D341Med (cell line): ENCODE data around the gene FSD2.
"Not testable (repeated sequence)": the region's sequence is repeated elsewhere in the genome, so short reads cannot be mapped to it uniquely, and the experiment has no call there.

Experiments used
- DNase-seq: peaks from one replicate; pipeline ENCODE4 v3.0.0; 2012; ENCODE audit warnings: low spot score

FSD2 gene

DNA sequence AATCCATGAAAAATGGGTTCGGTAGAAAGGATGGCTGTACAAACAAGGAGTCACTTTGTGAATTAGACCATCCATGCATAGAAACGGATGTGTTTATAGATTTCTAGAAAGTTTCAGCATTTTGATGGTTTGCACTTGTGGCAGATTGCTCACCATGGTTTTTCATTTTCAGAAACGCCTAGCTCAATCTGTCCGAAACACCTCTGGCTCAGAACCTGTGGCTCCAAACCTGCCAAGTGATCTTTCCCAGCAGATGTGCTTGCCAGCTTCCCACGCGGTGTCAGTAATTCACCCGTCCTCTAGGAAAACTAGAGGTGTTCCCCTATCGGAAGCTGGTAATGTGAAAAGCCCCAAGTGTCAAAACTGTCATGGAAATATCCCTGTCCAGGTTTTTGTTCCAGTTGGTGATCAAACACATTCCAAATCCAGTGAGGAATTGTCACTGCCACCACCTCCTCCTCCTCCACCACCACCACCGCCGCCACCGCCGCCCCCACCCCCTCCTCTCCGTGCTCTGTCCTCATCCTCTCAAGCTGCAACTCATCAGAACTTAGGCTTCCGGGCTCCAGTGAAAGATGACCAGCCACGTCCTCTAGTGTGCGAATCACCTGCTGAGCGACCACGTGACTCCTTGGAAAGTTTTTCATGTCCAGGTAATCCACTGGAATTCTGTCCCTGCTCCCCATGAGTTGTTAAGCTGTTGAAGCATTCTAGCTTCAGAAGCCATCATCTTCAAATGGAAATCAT lies 24.7 kb upstream of the FSD2 start:
- DNase-seq = no peak

DNA sequence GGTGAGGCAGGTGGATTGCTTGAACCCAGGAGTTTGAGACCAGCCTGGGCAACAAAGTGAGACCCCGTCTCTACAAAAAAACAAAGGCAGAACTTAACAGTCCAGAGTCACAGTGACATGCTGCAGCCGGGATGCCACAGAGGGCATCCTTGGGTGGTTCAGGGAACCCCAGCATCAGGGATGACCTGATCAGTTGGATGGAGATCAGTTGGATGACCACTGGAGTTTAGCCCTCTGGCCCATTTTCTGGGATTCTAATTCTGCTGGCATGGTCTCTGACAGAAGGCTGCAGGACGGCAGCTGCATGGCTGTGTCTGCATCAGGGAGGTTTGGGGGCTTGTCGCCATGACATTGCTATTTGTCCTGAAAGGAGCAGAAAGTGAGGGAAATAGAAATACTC lies 23.4 kb upstream of the FSD2 start:
- DNase-seq = no peak

DNA sequence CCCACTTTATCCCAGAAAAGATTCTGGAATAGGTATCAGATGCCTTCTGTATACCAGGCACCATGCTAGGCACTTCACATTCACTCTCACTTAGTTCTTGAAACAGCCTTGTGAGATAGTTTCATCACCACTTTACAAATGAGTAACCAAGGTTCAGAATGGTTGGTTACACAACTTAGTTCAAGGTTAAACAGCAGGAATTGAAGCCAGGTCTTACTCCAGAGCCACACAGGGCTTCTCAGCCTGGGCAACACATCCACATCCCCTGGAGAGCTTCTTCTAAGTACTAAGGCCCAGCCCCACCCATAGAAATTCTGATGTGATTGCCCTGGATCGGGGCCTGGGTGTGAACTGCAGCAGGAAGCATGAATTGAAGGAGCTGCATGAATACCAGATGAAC lies 22.2 kb upstream of the FSD2 start:
- DNase-seq = no peak

DNA sequence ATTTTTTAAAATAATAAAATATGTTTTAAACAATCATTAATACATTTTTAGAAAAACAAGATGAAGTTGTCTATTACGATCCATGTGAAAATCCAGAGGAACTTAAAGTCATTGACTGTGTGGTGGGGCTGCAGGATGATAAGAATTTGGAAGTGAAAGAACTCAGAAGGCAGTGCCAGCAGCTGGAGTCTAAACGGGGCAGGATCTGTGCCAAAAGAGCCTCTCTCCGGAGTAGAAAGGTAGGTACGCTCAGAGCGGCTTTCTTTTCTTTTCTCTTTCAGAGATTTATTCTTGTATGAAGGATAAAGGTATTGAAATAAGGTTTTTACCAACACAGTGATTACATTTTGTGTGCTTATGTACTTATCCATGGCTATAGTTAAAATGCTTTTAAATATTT lies 17.2 kb upstream of the FSD2 start:
- DNase-seq = no peak

DNA sequence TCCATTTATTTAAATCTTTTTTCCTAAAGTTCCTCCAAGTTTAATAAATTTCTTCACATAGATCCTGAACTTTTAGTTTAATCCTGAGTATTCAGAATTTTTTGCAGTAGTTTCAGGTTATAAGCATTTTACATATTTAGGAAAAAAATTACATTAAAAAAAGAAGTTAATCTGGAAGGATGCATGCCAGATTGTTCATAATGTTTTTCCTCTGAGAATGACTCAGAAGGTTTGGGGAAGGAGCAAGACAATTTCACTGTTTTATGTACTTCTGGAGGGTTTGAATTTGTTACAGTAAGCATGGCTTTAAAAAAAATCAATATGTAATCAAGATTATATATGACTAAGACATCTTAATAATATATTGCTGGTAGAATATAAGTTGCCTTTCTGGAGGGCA lies 16.0 kb upstream of the FSD2 start:
- not testable (repeated sequence) for DNase-seq

DNA sequence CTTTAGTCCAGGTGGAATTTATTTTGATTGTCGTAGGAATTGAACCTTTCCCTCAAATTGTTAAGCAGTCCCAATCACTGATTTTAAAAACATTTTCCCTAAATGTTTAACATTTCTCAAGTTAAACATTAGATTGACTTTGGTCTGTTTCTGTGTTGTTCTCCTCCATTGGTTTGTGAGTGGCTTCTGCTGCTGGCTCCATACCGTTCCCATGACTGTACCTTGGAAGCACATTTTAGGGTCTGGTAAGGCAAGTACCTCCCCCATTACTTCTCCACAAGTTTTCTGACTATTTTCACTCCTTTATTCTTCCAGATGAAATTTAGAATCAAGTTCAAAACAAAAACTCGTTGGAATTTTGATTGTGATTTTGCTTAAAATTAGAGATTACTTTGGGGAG lies 15.5 kb upstream of the FSD2 start:
- not testable (repeated sequence) for DNase-seq

DNA sequence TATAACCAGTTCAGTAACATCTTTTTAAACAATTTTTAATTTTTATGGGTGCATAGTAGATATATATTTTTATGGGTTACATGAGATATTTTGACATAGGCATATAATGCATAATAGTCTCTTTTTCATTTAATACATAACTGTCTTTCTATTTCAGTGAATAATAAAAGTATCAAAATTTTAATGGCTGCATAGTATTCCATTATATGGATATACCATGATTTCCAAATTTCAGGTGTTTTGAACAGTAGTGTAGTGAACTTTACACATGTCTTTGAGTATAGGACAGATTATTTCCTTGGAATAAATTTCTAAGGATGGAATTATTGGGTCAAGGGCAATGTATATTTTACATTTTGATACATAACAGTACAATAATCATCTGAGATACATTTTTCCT lies 14.3 kb upstream of the FSD2 start:
- DNase-seq = no peak

DNA sequence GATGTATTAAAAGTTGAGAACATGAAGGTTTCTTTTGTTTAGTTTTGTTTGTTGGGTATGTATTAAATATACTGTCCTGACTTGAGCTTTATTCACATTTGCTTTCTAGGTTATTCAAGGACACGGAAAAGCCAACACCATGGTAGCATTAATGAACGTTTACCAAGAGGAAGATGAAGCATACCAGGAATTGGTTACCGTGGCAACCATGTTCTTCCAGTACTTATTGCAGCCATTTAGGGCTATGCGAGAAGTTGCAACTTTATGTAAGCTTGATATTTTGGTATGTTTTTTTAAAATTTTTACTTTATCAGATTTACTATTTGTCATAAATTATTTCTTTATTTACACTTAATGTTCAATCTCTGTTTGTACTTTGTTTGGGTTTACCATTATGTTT lies 7.1 kb upstream of the FSD2 start:
- no peak for DNase-seq

DNA sequence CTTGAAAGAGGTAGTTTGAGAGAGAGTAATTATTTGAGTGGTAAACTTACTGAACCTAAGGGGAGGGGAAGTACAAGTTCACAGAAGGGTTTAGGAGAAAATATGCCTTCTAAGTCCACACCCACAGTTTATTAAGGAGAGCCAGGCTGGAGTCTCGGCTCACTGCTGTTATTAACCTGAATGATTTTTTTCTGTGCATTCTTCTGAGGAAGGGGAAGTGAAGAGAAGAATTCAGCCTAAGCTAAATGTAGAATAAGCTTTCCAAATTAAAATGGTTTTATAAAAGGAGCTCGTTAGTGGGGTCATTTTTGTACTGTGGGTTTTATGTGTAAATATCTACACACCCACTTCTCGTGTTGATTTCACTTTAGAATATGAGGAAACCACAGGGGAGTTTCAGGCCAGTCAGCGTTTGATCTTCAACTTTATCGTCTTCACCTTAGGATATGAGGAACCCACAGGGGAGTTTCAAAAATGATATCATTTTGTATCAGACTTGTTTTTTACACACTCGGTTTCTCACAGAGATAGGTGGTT lies 5.1 kb upstream of the FSD2 start:
- DNase-seq = no peak

DNA sequence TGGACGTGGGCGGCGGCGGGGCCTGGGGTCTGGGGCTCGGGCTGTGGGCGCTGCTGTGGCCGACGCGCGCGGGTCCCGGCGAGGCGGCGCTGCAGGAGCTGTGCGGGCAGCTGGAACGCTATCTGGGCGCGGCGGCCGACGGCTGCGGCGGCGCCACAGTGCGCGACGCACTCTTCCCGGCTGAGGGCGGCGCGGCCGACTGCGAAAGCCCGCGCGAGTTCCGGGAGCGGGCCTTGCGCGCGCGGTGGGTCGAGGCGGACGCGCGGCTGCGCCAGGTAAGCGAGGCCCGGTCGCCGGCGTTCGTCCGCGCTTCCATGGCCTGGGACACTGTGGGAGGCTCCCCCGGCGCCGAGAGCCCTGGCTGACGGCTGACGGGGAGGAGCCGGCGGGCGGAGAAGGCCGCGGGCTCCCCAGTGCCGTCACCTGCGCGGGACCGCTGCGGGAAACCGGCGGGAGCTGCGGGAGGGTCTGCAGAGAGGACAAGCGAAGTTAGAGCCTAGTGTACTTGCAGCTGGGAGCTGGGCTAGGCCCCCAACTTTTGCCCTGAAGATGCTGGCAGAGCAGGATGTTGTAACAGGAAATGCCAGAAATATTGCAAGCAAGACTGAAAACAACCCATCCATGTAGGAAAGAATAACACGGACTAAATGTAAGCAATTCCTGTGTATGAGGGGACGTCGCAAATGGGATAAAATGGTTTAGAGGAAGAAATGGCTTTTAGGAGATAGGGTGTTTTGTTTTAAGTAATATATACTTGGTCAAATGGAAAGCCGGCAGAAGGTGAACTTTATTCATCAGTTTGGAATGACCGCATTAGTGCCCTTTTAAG lies 4.4 kb upstream of the FSD2 start:
- peak; percentile 79 for DNase-seq

DNA sequence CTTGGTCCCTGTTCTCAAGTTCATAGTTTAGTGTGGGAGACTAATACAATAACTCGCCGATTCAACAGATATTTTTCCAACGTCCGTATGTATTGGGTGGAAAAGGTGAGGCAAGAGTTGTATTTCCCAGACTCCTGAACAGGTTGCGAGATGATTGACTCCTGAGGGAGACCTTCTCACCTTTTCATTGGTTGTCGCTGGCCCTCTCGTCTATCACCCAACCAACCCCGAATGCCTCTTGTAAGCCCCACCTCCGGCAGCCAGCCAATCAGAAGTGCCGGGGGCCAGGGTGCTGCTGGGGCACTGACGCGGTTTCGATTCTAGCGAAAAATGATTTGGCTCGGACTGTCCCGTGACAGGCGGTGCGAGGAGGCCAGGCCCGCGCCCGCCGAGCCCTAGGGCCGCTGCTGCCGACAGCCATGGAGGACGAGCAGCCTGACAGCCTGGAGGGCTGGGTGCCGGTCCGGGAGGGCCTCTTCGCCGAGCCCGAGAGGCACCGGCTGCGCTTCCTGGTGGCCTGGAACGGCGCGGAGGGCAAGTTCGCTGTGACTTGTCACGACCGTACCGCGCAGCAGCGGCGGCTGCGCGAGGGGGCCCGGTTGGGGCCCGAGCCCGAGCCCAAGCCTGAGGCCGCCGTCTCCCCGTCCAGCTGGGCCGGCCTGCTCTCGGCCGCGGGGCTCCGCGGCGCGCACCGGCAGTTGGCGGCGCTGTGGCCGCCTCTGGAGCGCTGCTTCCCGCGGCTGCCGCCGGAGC lies 3.6 kb upstream of the FSD2 start, which contains the start of gene WHAMM:
Gene WHAMM, plus strand, starts transcription at position 321 of the 753 bp plus-strand sequence. Its CDS starts 99 bp downstream, at position 420.
- peak; percentile 98 for DNase-seq

DNA sequence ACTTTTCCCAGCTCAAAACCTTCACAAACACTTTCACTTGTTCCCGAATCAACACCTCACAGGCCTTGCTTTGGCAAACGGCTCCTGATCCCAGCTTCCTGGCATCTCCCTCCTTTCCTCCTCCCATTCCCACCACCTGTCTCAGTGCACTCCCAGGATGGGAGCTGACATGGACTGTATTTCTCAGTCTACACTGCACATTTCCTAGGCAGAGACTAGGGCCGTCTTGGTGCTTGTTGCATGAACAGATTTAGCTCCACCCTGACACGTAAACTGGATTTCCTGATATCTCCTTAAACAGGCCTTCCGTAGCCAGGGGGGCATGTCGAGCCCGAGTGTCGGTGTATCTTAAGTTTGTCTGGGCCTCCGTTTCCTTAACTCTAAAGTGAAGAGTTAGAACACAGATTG lies 2.8 kb upstream of the FSD2 start:
- no peak for DNase-seq

DNA sequence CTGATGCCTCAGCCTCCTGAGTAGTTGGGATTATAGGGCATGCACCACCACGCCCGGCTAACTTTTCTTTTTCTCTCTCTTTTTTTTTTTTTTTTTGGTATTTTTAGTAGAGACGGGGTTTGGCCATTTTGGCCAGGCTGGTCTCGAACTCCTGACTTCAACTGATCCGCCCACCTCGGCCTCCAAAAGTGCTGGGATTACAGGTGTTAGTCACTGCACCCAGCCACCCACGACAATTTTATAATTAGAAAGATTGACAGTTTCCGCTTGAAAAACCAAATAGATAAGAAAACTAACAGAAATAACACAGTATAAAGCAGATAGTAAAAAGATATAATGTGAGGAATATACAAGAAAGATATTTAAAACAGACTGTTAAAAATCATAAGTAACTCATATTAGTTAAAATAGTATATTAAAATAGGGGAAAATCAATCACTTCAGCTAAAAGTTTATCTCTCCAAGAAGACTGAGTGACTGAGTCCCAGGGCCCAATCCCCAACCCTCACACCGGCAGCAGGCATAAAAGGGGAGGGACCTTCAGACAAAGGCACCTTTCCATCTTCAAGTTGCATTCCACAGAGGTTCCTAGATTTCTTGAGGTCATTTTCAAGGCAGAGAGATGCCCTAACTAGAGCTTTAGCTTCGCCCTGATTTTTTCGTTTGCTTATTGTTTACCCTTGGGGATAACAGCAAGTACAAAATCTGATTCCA lies 2.2 kb upstream of the FSD2 start:
- no peak for DNase-seq

DNA sequence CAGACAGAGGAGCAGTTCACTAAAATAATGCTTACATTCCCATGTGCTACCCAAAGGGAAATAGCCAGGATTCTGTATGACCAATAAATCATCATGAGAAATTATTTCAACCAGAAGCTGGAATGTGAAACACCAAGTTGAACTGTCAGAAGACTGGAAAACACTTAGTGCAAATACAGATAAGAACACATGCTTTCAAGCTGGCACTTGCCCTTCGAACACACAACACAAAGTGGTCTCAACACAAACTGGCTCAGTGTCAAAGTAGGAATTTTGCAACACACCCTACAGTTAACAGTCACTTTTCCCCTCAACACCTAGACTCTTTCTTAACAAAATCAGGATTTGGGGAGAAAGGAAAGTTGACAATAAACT lies 1.3 kb downstream of the FSD2 start:
- DNase-seq = no peak

DNA sequence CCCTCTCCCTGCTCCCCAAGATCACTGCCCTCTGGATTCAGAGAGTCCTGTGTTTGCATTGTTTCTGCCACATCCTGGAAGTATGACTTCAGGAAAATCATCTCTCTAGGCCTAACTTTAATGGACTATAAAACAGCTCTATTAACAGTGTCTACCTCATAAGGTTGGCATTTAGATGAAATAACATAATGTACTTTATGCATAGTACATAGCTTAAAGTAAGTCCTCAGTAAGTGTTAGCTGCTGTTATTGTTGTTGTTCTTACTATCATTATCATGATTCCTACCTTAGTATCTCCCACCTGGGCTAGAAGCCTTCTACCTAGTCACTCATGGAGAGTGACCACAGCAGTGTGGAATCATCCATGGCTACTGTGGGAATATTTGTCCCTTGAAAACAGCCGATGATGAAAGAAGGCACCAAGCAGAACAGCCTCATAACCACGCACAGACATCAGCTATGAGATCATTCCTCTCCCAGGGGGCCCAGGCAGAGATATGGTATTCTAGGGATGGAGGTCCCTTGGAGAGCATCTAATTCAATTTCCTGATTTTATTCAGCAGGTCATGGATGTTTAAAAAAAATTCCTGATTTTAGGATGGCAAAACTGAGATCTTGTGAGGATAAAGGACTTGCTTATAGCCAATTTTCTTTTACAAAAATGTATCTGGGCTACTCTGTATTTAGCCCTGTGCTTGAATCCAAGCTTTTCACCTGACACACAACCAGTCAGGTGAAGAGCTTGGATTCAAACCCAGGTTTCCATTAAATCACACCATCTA lies 1.9 kb downstream of the FSD2 start:
- no peak for DNase-seq

DNA sequence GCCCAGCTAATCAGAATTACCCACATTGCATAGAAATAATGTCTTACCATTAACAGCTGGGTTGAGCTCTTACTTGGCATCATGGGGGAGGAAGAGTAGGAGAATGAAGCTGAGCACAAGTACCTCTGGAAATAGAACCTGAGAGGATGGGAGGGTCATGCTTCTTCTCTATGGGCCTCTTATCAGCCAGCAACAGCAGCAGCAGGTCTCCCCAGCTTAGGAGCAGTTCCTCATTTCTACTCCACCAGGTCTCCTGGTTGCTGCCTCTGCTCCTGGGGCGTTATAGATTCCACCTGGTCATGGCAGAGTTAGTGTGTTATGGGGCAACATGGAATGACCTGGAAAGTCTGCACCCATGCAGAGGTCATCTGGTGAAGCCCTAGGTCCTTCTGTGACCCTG lies 3.4 kb downstream of the FSD2 start:
- no peak for DNase-seq

DNA sequence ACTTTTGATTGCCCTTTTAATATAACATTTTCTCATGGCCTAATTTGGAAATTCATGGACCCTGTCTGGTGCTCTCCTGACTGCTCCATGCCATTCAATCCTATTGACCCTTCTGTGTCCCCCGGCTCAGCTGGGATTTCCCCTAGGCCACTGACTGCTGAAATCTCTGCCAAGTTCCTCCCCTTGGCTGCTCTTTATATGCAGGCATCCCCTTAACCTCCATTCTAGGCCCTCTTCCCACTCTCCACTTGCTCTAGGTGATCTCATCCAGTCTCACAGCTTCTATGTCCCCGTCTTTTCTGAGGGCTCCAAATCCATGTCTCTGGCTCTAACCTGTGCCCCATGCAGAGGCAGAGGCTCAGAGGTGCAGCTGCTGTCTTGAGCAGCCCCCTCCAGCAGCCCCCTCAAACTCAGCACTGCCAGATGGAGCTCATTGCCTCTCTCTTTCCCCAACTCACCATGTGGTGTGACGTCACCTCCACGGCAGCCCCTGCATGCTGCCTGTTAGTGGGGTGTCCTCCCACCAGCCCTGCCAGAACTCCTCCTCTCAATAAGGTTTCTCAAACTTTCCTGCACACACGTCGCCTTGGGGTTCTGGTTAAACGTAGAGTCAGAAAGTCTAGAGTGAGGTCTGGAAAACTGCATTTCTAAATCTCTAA lies 6.6 kb downstream of the FSD2 start:
- DNase-seq = no peak

DNA sequence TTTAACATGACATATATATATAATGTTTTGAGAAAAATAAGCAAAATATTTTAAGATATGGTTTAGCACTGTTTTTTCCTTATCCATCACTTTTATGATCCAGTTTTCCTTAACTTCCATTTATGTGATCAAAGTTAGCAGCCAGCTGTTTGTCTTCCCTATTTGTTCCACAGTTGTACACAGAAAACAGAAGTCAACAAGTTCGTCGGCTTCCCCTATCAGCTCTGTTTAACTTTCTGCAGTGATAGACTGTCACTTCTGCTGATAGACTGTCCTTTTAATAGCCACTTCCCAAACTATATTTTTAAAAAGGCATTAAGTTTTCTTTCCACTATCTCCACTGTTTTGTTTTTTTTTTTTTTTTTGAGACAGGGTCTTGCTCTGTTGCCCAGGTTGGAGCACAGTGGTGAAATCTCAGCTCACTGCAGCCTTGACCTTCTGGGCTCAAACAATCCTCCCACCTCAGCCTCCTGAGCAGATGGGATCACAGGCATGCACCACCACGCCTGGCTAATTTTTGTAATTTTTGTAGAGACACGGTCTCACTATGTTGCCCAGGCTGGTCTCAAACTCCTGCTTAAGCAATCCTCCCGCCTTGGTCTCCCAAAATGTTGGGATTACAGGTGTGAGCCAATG lies 7.2 kb downstream of the FSD2 start:
- no peak for DNase-seq

DNA sequence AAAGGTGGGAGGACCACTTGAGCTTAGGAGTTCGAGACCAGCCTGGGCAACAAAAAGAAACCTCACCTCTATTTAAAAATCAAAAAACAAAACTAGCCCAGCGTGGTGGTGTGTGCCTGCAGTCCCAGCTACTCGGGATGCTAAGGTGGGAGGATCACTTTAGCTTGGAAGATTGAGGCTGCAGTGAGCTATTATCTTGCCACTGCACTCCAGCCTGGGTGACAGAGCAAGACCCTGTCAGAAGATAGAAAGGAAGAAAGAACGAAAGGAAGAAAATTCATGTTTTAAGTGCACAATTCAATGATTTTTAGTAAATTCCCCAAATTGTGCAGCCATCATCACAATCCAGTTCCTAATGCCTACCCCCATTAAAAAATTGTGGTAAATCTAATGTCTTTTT lies 7.8 kb downstream of the FSD2 start:
- DNase-seq = no peak

DNA sequence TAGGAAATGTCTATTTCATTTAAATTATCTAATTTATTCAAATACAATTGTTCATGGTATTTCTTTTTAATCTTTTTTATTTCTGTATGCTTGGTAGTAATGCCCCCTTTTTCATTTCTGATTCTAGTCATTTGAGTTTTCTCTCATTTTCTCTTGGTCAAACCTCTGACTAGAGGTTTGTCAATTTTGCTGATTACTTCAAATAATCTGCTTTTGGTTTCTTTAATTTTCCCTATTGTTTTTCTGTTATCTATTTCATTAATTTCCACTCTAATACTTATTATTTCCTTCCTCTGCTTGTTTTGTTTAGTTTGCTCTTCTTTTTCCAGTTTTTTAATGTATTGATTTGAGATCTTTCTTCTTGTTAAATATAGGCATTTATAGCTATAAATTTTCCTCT lies 12.1 kb downstream of the FSD2 start:
- no peak for DNase-seq
